Neutrophil (primary cell): Measurements from ENCODE around the gene MAGEF1.
"Not testable (repeated sequence)": the region's sequence is repeated elsewhere in the genome, so short reads cannot be mapped to it uniquely, and the experiment has no call there.

ENCODE experiments used
- H3K27ac ChIP-seq: fragments of 200-600 bp; sonication (generic); 2 replicates; pipeline ENCODE4 v1.5.1; 2016; ENCODE audit warnings: mild to moderate bottlenecking, moderate library complexity
- H3K27me3 ChIP-seq: fragments of 200-600 bp; sonication (generic); 2 replicates; pipeline ENCODE4 v1.6.0; 2016; ENCODE audit warnings: mild to moderate bottlenecking
- H3K36me3 ChIP-seq: fragments of 200-600 bp; sonication (generic); 2 replicates; pipeline ENCODE4 v1.5.1; 2017
- H3K4me1 ChIP-seq, 2 experiments: fragments of 200-600 bp in 1 of 2; sonication (generic) in 1 of 2; 1 replicate in 1 of 2; 2 replicates in 1 of 2; pipeline versions ENCODE4 v1.5.1 to v1.6.1; 2013 to 2016; ENCODE audit warnings: low read depth in 1 of 2, low read length in 1 of 2, mild to moderate bottlenecking in 1 of 2, moderate library complexity in 1 of 2; ENCODE audit not compliant: control insufficient read depth in 1 of 2, insufficient read depth in 1 of 2
- H3K4me3 ChIP-seq, 2 experiments: fragments of 200-600 bp in 1 of 2; sonication (generic) in 1 of 2; 1 replicate in 1 of 2; 2 replicates in 1 of 2; pipeline ENCODE4 v1.5.1; 2013 to 2016; ENCODE audit warnings: low read depth in 1 of 2, low read length in 1 of 2, mild to moderate bottlenecking in 1 of 2, moderate library complexity in 1 of 2
- H3K9me3 ChIP-seq: fragments of 200-600 bp; sonication (generic); 2 replicates; pipeline ENCODE4 v1.5.1; 2016
- CTCF ChIP-seq: fragments of 200-600 bp; sonication (generic); IDR thresholded peaks from 2 replicates; pipeline ENCODE4 v1.5.1; 2016; ENCODE audit warnings: antibody characterized with exemption

MAGEF1 gene

GRCh38 chr3:184734903-184735701, 23.2 kb upstream of the MAGEF1 start:
- H3K4me3 ChIP-seq: no peak overlapping the region
- H3K27me3 ChIP-seq: peaks cover 21% of the 10 kb centered on the region
- H3K36me3 ChIP-seq: no peaks in the 10 kb centered on the region
- H3K9me3 ChIP-seq: no peaks in the 10 kb centered on the region
- no peak overlapping the region for H3K27ac ChIP-seq
- H3K4me1 ChIP-seq: no peaks in the 10 kb centered on the region
- TF ChIP-seq CTCF: no peak

GRCh38 chr3:184733971-184734608, 22.2 kb upstream of the MAGEF1 start:
- H3K4me1 ChIP-seq: no peaks in the 10 kb centered on the region
- H3K27me3 ChIP-seq: peaks cover 14% of the 10 kb centered on the region
- H3K4me3 ChIP-seq: no peak overlapping the region
- H3K36me3 ChIP-seq: no peaks in the 10 kb centered on the region
- no peak overlapping the region for H3K27ac ChIP-seq
- H3K9me3 ChIP-seq: no peaks in the 10 kb centered on the region
- no peak for TF ChIP-seq CTCF

- Histone ChIP-seq H3K36me3 (no peaks in the 10 kb centered on the region), H3K4me3 (no peak overlapping the region), H3K4me1 (no peaks in the 10 kb centered on the region), H3K27me3 (peaks cover 7% of the 10 kb centered on the region), H3K27ac (no peak overlapping the region), H3K9me3 (no peaks in the 10 kb centered on the region)
- TF ChIP-seq CTCF: no peak
Observed at GRCh38 chr3:184733181-184733580, 21.3 kb upstream of the MAGEF1 start.

GRCh38 chr3:184731786-184732537, 20.1 kb upstream of the MAGEF1 start:
- Histone ChIP-seq H3K27ac (no peak overlapping the region), H3K27me3 (no peaks in the 10 kb centered on the region), H3K4me3 (no peak overlapping the region), H3K9me3 (no peaks in the 10 kb centered on the region), H3K4me1 (no peaks in the 10 kb centered on the region), H3K36me3 (no peaks in the 10 kb centered on the region)
- TF ChIP-seq CTCF: no peak

GRCh38 chr3:184730924-184731323, 19.1 kb upstream of the MAGEF1 start:
- Histone ChIP-seq H3K27me3 (no peaks in the 10 kb centered on the region), H3K27ac (no peak overlapping the region), H3K4me1 (no peaks in the 10 kb centered on the region), H3K36me3 (no peaks in the 10 kb centered on the region), H3K4me3 (no peak overlapping the region), H3K9me3 (no peaks in the 10 kb centered on the region)
- TF ChIP-seq CTCF: no peak

GRCh38 chr3:184729154-184729553, 17.3 kb upstream of the MAGEF1 start:
- not testable (repeated sequence) for H3K9me3 ChIP-seq, H3K27me3 ChIP-seq, H3K4me3 ChIP-seq, H3K36me3 ChIP-seq, H3K27ac ChIP-seq, H3K4me1 ChIP-seq
